ENCODE results near the gene C21orf91.
"Not testable (repeated sequence)": the region's sequence is repeated elsewhere in the genome, so short reads cannot be mapped to it uniquely, and the experiment has no call there.

C21orf91 gene

GRCh38 chr21:17775431-17776126 lies 43.6 kb downstream of the C21orf91 start:
- DNase-seq: peak; percentile 66

GRCh38 chr21:17775021-17775420 lies 44.1 kb downstream of the C21orf91 start:
- not testable (repeated sequence) for DNase-seq

GRCh38 chr21:17769447-17769845 lies 49.7 kb downstream of the C21orf91 start:
- no peak for DNase-seq

- DNase-seq: no peak
These were observed 50.2 kb downstream of the C21orf91 start for GRCh38 chr21:17768840-17769446.

GRCh38 chr21:17765207-17765606 lies 53.9 kb downstream of the C21orf91 start:
- no peak for DNase-seq

- no peak for DNase-seq
These were observed 55.7 kb downstream of the C21orf91 start for GRCh38 chr21:17763288-17764037.

- no peak for DNase-seq
These were observed 59.5 kb downstream of the C21orf91 start for GRCh38 chr21:17759511-17760178.

GRCh38 chr21:17758683-17759082 lies 60.5 kb downstream of the C21orf91 start:
- DNase-seq: no peak

- DNase-seq: no peak
These were observed 61.5 kb downstream of the C21orf91 start for GRCh38 chr21:17757671-17758070.

GRCh38 chr21:17753736-17754135 lies 65.4 kb downstream of the C21orf91 start:
- DNase-seq: no peak

- DNase-seq: no peak
These were observed 67.0 kb downstream of the C21orf91 start for GRCh38 chr21:17752171-17752570.

GRCh38 chr21:17746920-17747319 lies 72.2 kb downstream of the C21orf91 start:
- no peak for DNase-seq

- no peak for DNase-seq
These were observed 74.1 kb downstream of the C21orf91 start for GRCh38 chr21:17745086-17745485.

GRCh38 chr21:17742940-17743592 lies 76.1 kb downstream of the C21orf91 start:
- DNase-seq: no peak

GRCh38 chr21:17742181-17742580 lies 77.0 kb downstream of the C21orf91 start:
- no peak for DNase-seq

All from stimulated activated CD8-positive, alpha-beta memory T cell treated with anti-CD3 and anti-CD28 coated beads, Interleukin-4, amount 100 ng/mL, for 48 hours (primary cell).